Measurements from ENCODE around the gene ADRA1B.
"Not testable (repeated sequence)": the region's sequence is repeated elsewhere in the genome, so short reads cannot be mapped to it uniquely, and the experiment has no call there.

Gene ADRA1B

GRCh38 chr5:159971931-159972461, 55.7 kb downstream of the ADRA1B start:
- DNase-seq: no peak

GRCh38 chr5:159972538-159973362, 56.5 kb downstream of the ADRA1B start:
- no peak for DNase-seq

- no peak for DNase-seq
Observed at GRCh38 chr5:159975462-159976019, 59.3 kb downstream of the ADRA1B start.

GRCh38 chr5:159976921-159977320, 60.6 kb downstream of the ADRA1B start:
- DNase-seq: no peak

- no peak for DNase-seq
Observed at GRCh38 chr5:159978358-159978757, 62.1 kb downstream of the ADRA1B start.

- DNase-seq: no peak
Observed at GRCh38 chr5:159982421-159983173, 66.3 kb downstream of the ADRA1B start.

GRCh38 chr5:159987031-159987674, 70.9 kb downstream of the ADRA1B start:
- peak; percentile 35 for DNase-seq

- no peak for DNase-seq
Observed at GRCh38 chr5:159990506-159990905, 74.2 kb downstream of the ADRA1B start.

GRCh38 chr5:159992566-159992965, 76.3 kb downstream of the ADRA1B start:
- DNase-seq: no peak

- DNase-seq: no peak
Observed at GRCh38 chr5:159993194-159993593, 76.9 kb downstream of the ADRA1B start.

- DNase-seq: no peak
Observed at GRCh38 chr5:159995907-159996306, 79.6 kb downstream of the ADRA1B start.

GRCh38 chr5:160001457-160001856, 85.2 kb downstream of the ADRA1B start:
- DNase-seq: no peak

- no peak for DNase-seq
Observed at GRCh38 chr5:160007514-160007913, 91.2 kb downstream of the ADRA1B start.

- DNase-seq: not testable (repeated sequence)
Observed at GRCh38 chr5:160008529-160008876, 92.2 kb downstream of the ADRA1B start.

GRCh38 chr5:160008877-160009590, 92.8 kb downstream of the ADRA1B start, which contains the start of gene TTC1:
TSS of gene TTC1 (plus strand) at chr5:160009139. CDS start at chr5:160010529, 1,390 bp downstream.
- peak; percentile 91 for DNase-seq

GRCh38 chr5:160009591-160009989, 93.3 kb downstream of the ADRA1B start:
- no peak for DNase-seq

GRCh38 chr5:160011471-160011870, 95.2 kb downstream of the ADRA1B start:
- DNase-seq: no peak

GRCh38 chr5:160014197-160014596, 97.9 kb downstream of the ADRA1B start:
- DNase-seq: not testable (repeated sequence)

- no peak for DNase-seq
Observed at GRCh38 chr5:160018945-160019625, 102.8 kb downstream of the ADRA1B start.

- DNase-seq: no peak
Observed at GRCh38 chr5:160020266-160020770, 104.0 kb downstream of the ADRA1B start.

GRCh38 chr5:160020964-160021363, 104.7 kb downstream of the ADRA1B start:
- DNase-seq: no peak

Data from NCI-H1436 treated with DMSO at 0.1 percent for 48 hours (cell line).